Fibroblast of lung (primary cell): Measurements from ENCODE around the gene JUND. TPM values are rescaled to one million over a fixed set of nuclear protein-coding genes. Genes with fewer than 3 reads are reported as not detected.

Experiments used
- DNase-seq, 2 donors: peaks; one replicate each; pipeline versions ENCODE4 v3.0.0 to v3.0.0-alpha.2; 2010; ENCODE audit warnings: low read depth in 2 of 2
- H2AFZ ChIP-seq: 2 replicates; pipeline ENCODE4 v1.5.1; 2012; ENCODE audit warnings: low read length, control low read depth, inconsistent platforms
- H3K27ac ChIP-seq: 2 replicates; pipeline ENCODE4 v1.5.1; 2011; ENCODE audit warnings: low read length, control low read depth; ENCODE audit not compliant: insufficient read depth
- H3K27me3 ChIP-seq: 2 replicates; pipeline ENCODE4 v1.5.1; 2011; ENCODE audit warnings: mild to moderate bottlenecking, low read length; ENCODE audit not compliant: control insufficient read depth, insufficient read depth
- H3K36me3 ChIP-seq: 2 replicates; pipeline ENCODE4 v1.5.1; 2011; ENCODE audit warnings: low read length; ENCODE audit not compliant: control insufficient read depth, insufficient read depth
- H3K4me1 ChIP-seq: 2 replicates; pipeline ENCODE4 v1.5.1; 2011; ENCODE audit warnings: low read length; ENCODE audit not compliant: control insufficient read depth, insufficient read depth; ENCODE audit errors: extremely low read depth
- H3K4me2 ChIP-seq: 2 replicates; pipeline ENCODE4 v1.5.1; 2011; ENCODE audit warnings: low read length, control low read depth; ENCODE audit not compliant: insufficient read depth; ENCODE audit errors: extremely low read depth
- H3K4me3 ChIP-seq, 4 experiments: fragments of 200-600 bp in 1 of 4; sonication (generic) in 1 of 4; replicated peaks in 1 of 4; 2 replicates each; pipeline ENCODE4 v1.5.1; 2011 to 2016; ENCODE audit warnings: low read length in 4 of 4, low read depth in 3 of 4, mild to moderate bottlenecking in 3 of 4, control low read depth in 2 of 4, inconsistent platforms in 1 of 4, mixed read lengths in 1 of 4; ENCODE audit not compliant: insufficient read depth in 1 of 4; ENCODE audit errors: control extremely low read depth in 1 of 4
- H3K79me2 ChIP-seq: 2 replicates; pipeline ENCODE4 v1.5.1; 2012; ENCODE audit warnings: mild to moderate bottlenecking, low read length, inconsistent platforms; ENCODE audit not compliant: control insufficient read depth, insufficient read depth
- H3K9ac ChIP-seq: 2 replicates; pipeline ENCODE4 v1.5.1; 2011; ENCODE audit warnings: mild to moderate bottlenecking, low read length, control low read depth; ENCODE audit not compliant: insufficient read depth
- H3K9me3 ChIP-seq: 2 replicates; pipeline ENCODE4 v1.5.1; 2012; ENCODE audit warnings: low read depth, low read length; ENCODE audit not compliant: control insufficient read depth, insufficient read depth
- H4K20me1 ChIP-seq: 2 replicates; pipeline ENCODE4 v1.5.1; 2011; ENCODE audit warnings: low read length; ENCODE audit not compliant: control insufficient read depth, insufficient read depth; ENCODE audit errors: extremely low read depth
- CTCF ChIP-seq, 2 donors: IDR thresholded peaks in 1 of 2; conservative IDR thresholded peaks in 1 of 2; 1 replicate in 1 of 2; 2 replicates in 1 of 2; pipeline ENCODE4 v1.5.1; 2011 to 2012; ENCODE audit warnings: low read length in 2 of 2, control low read depth in 1 of 2, inconsistent platforms in 1 of 2, low read depth in 1 of 2, mild to moderate bottlenecking in 1 of 2
- EZH2 ChIP-seq: IDR thresholded peaks from 2 replicates; pipeline ENCODE4 v1.5.1; 2012; ENCODE audit warnings: low read length, control low read depth, mild to moderate bottlenecking; ENCODE audit errors: missing control alignments
- polyA plus RNA-seq, 2 donors: library from polyadenylated mRNA; depleted of rRNA in 1 of 2; stranded (reverse) in 1 of 2; unstranded in 1 of 2; fragments of >200 nt; gene quantifications; 2 replicates each; pipeline ENCODE4 v1.2.1, GENCODE V29; 2011 to 2012; ENCODE audit warnings: missing spikeins in 1 of 2
- total RNA-seq: library from RNA; depleted of rRNA; stranded (reverse); fragments of >200 nt; gene quantifications from 2 replicates; pipeline ENCODE4 v1.2.1, GENCODE V29; 2014

Gene JUND
- total and polyA plus RNA-seq, 2 donors (not counting 1 experiment from before 2014, with no cell fraction given), result 65.8 to 166 TPM

- no peak overlapping the region for H3K4me2 ChIP-seq
- no peak overlapping the region for H2AFZ ChIP-seq
- no peaks in the 10 kb centered on the region for H3K79me2 ChIP-seq
- H3K27ac ChIP-seq, result no peak overlapping the region
- H4K20me1 ChIP-seq, result no peaks in the 10 kb centered on the region
- no peak for DNase-seq
- H3K9ac ChIP-seq, result no peak overlapping the region
- TF ChIP-seq EZH2, result no peak
- TF ChIP-seq CTCF (conservative IDR thresholded peaks at IDR 0.05 in 1 of 2, IDR thresholded peaks at IDR 0.05 in 1 of 2; ENCODE audit: low read depth in 1 of 2, low read length in 2 of 2), result no peak
- no peaks in the 10 kb centered on the region for H3K9me3 ChIP-seq
- no peak overlapping the region for H3K4me3 ChIP-seq
- H3K27me3 ChIP-seq, result no peaks in the 10 kb centered on the region
- no peaks in the 10 kb centered on the region for H3K4me1 ChIP-seq
- H3K36me3 ChIP-seq, result peaks cover 19% of the 10 kb centered on the region
Measured at GRCh38 chr19:18264971-18265540, 16.4 kb downstream of the JUND start.

- Histone ChIP-seq H3K4me2 (no peak overlapping the region), H3K4me1 (no peaks in the 10 kb centered on the region), H3K27me3 (no peaks in the 10 kb centered on the region), H2AFZ (no peak overlapping the region), H3K79me2 (no peaks in the 10 kb centered on the region), H3K9ac (no peak overlapping the region), H3K4me3 (no peak overlapping the region), H3K27ac (no peak overlapping the region), H4K20me1 (no peaks in the 10 kb centered on the region), H3K9me3 (no peaks in the 10 kb centered on the region), H3K36me3 (peaks cover 19% of the 10 kb centered on the region)
- TF ChIP-seq EZH2 (no peak), CTCF (conservative IDR thresholded peaks at IDR 0.05 in 1 of 2, IDR thresholded peaks at IDR 0.05 in 1 of 2; ENCODE audit: low read depth in 1 of 2, low read length in 2 of 2) (no peak)
- DNase-seq, result no peak
Measured at GRCh38 chr19:18264137-18264854, 17.1 kb downstream of the JUND start.

GRCh38 chr19:18263324-18264136 lies 17.9 kb downstream of the JUND start:
- no peak overlapping the region for H3K4me3 ChIP-seq
- H2AFZ ChIP-seq, result no peak overlapping the region
- no peaks in the 10 kb centered on the region for H4K20me1 ChIP-seq
- H3K4me1 ChIP-seq, result no peaks in the 10 kb centered on the region
- no peak overlapping the region for H3K9ac ChIP-seq
- no peak overlapping the region for H3K4me2 ChIP-seq
- no peaks in the 10 kb centered on the region for H3K27me3 ChIP-seq
- no peaks in the 10 kb centered on the region for H3K9me3 ChIP-seq
- TF ChIP-seq EZH2 (no peak), CTCF (conservative IDR thresholded peaks at IDR 0.05 in 1 of 2, IDR thresholded peaks at IDR 0.05 in 1 of 2; ENCODE audit: low read depth in 1 of 2, low read length in 2 of 2) (no peak)
- H3K79me2 ChIP-seq, result no peaks in the 10 kb centered on the region
- DNase-seq, result no peak
- no peak overlapping the region for H3K27ac ChIP-seq
- H3K36me3 ChIP-seq, result peaks cover 19% of the 10 kb centered on the region
